Activated T-cell treated with anti-CD3 and anti-CD28 coated beads, Interleukin-2, amount 50 U/mL, for 24 hours (primary cell): ENCODE results near the gene DHRS1.

Experiments used
- DNase-seq: peaks from one replicate; pipeline ENCODE4 v3.0.0-alpha.2; 2020
- H3K27ac Mint-ChIP-seq: 2 replicates; pipeline ENCODE4 v1.8.0; 2020; ENCODE audit warnings: mild to moderate bottlenecking, mixed read lengths
- H3K27me3 Mint-ChIP-seq: 2 replicates; pipeline ENCODE4 v1.8.0; 2020; ENCODE audit warnings: mixed read lengths
- H3K36me3 Mint-ChIP-seq: 2 replicates; pipeline ENCODE4 v1.8.0; 2020; ENCODE audit warnings: low read depth, mixed read lengths
- H3K4me1 Mint-ChIP-seq: 2 replicates; pipeline ENCODE4 v1.8.0; 2020; ENCODE audit warnings: low read depth, mixed read lengths
- H3K4me3 Mint-ChIP-seq: 2 replicates; pipeline ENCODE4 v1.8.0; 2020; ENCODE audit warnings: mild to moderate bottlenecking, moderate library complexity, mixed read lengths
- H3K9me3 Mint-ChIP-seq: 2 replicates; pipeline ENCODE4 v1.8.0; 2020; ENCODE audit warnings: mixed read lengths

DHRS1 gene

DNA sequence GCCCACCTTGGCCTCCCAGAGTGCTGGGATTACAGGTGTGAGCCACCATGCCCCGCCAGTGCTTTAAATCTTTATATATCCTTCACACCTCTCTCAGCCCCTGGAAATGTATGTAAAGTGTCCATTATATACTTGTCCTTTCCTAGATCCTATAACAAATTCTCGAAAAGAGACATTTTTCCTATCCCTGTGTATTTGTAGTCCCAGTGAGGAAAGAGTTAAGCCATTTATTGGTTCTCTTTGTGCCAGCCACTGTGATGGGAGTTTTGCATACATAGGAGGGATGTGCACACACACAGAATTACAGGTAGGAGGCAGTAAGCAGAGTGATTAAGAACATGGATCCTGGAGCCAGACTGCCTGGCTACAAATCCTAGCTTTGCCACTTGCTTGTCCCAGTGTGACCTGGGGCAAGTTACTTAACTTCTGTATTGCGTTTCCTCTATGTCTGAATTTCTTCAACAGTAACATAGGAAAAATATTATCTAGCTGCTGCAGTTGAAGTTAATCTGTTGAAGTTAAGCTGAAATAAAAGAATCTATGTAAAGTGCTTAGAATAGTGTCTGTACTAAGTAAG is 26.1 kb downstream of the DHRS1 start:
- H3K27me3 Mint-ChIP-seq: no peaks in the 10 kb centered on the region
- DNase-seq: no peak
- H3K27ac Mint-ChIP-seq: peak overlapping the region; percentile 89
- H3K4me1 Mint-ChIP-seq: peaks cover 71% of the 10 kb centered on the region
- H3K36me3 Mint-ChIP-seq: peaks cover 19% of the 10 kb centered on the region
- H3K4me3 Mint-ChIP-seq: peak overlapping the region; percentile 13
- H3K9me3 Mint-ChIP-seq: peaks cover 2% of the 10 kb centered on the region

DNA sequence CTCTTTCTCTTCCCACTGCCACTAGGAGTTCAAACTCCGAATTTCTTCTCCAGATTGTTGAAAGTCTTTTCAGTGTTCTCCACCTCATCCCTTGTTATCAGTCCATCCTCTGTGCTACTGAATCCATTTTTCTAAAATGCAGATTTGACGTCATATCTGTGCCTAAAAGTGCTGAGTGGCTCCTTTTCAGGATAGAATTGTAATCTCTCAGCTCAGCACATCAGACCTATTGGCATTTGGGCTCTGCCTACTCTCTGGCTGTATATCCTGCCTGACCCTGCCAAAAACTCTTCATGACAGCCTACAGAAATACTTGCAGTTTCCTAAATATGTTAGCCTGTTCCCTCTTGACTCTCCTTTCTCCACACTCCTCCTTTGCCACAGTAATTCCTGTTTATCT is 27.1 kb downstream of the DHRS1 start:
- peak overlapping the region; percentile 85 for H3K4me3 Mint-ChIP-seq
- peaks cover 26% of the 10 kb centered on the region for H3K36me3 Mint-ChIP-seq
- no peaks in the 10 kb centered on the region for H3K27me3 Mint-ChIP-seq
- H3K4me1 Mint-ChIP-seq: peaks cover 61% of the 10 kb centered on the region
- no peak for DNase-seq
- no peaks in the 10 kb centered on the region for H3K9me3 Mint-ChIP-seq
- peak overlapping the region; percentile 95 for H3K27ac Mint-ChIP-seq

DNA sequence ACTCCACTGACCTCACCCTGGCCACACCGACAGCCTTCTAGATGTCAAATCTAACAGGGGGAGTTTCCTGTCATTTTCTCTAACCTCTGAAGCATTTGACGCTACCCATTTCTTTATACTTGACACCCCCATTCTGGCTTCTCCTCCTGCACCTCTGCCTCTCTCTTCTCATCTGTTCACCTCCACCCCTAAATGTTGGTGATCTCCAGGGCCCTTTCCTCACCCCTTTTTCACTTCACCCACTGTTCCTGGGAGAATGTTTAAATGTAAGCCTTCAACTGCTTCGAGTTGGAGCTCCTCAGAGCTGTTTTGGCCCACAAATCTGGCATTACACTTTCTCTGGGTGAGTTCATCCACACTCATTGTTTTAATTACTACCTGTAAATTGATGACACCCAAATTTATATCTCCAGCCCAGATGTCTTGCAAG is 27.7 kb downstream of the DHRS1 start:
- H3K27me3 Mint-ChIP-seq: no peaks in the 10 kb centered on the region
- H3K4me1 Mint-ChIP-seq: peaks cover 55% of the 10 kb centered on the region
- H3K27ac Mint-ChIP-seq: peak overlapping the region; percentile 95
- peak overlapping the region; percentile 85 for H3K4me3 Mint-ChIP-seq
- DNase-seq: no peak
- no peaks in the 10 kb centered on the region for H3K9me3 Mint-ChIP-seq
- peaks cover 33% of the 10 kb centered on the region for H3K36me3 Mint-ChIP-seq

DNA sequence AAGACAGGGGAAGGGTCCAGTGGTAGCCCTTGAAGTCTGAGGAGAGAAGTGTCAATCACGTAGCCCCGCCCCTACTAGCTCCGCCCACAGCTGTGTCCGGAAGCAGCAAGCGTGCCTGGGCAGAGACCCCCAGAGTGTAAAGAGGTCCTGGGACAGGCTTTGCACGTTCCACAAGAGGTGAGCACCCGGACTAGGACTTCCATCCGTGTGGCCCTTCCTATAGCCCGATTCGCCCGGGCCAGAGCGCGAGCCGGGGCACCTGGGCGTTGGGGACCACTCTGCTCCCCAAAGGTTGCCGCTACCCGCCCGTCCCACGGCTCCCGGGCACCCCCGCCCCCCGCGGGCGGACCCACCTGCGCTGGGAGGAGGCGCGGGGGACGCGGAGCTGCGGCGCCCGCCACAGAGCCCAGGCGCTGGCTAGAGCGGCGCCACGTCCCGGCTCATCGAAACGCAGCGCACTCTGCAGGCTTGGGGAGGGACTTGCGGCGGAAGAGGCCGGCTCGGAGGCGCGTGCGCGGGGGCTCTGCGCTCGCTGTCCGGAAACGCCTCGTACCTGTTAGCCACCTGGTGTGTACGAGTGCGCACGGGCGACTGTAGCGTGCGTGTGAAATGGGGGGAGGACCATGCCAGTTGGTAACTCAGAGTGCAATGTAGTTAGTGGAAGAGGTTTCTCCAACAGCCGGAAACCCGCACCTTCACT is 28.3 kb downstream of the DHRS1 start, which contains the start of gene RABGGTA:
Gene RABGGTA (minus strand): TSS at position 464 of the 700 bp plus-strand sequence. CDS start 482 bp downstream, outside the sequence.
- peaks cover 51% of the 10 kb centered on the region for H3K4me1 Mint-ChIP-seq
- peaks cover 38% of the 10 kb centered on the region for H3K36me3 Mint-ChIP-seq
- H3K4me3 Mint-ChIP-seq: peak within 1 kb of the TSS; percentile 85
- peak within 1 kb of the TSS; percentile 95 for H3K27ac Mint-ChIP-seq
- peak; percentile 90 for DNase-seq
- no peaks in the 10 kb centered on the region for H3K9me3 Mint-ChIP-seq
- H3K27me3 Mint-ChIP-seq: no peaks in the 10 kb centered on the region

DNA sequence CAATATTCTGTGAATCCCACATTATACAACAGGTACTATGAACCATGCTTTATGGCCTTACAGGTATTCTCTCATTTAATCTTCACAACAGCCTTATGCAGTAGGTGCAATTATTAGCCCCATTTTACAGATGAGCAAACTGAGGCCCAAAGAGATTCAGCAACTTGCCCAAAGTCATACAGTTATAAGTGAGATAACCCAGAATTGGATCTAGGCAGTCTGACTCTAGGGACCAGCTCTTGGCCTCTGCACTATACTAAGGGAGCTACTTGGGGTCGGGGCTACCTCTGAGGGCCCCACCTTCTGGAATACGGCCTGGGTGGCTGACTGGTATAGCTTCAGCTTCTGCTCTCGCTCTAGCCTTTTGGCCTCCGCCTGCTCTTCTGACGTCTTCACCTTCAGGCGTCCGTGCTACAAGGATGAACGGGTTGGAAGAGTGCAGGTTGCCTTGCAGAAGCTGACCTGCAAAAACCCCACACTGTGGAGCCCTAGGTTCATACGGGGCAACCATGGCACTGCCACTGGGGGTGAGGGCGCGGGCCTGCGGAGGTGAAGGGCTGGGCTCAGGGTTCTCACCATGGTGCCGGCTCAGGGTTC is 28.9 kb downstream of the DHRS1 start:
- H3K4me3 Mint-ChIP-seq: peak overlapping the region; percentile 85
- H3K36me3 Mint-ChIP-seq: peaks cover 45% of the 10 kb centered on the region
- H3K9me3 Mint-ChIP-seq: no peaks in the 10 kb centered on the region
- peak overlapping the region; percentile 95 for H3K27ac Mint-ChIP-seq
- no peaks in the 10 kb centered on the region for H3K27me3 Mint-ChIP-seq
- peaks cover 49% of the 10 kb centered on the region for H3K4me1 Mint-ChIP-seq
- DNase-seq: no peak

DNA sequence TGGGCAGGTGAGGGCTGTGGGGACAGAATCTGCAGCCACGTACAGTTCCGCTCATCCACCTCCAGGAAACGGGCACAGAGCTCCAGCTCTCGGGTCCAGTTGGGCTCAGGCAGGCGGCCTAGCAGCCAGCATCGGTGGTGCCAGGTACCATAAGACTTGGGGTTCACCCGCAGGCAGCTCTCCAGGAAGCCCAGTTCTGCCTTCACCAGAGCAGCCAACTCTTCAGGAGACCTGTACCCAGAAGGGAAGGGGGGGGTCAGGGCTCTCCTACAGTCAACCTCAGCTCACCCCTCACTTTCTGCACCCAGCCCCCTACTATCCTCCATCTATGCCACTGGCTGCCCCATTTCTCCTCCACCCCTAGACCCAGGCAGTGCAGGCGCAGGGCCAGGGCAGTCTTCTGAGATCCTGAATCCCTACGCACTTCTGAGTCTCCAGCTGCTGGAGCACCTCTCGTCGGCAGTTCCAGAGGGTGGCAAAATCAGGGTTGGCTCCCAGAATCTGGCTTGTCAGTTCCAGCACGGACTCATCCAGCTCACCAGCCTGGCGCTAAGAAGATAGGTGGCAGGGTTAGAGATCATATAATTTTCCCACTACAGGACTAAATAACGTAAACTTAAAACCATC is 29.6 kb downstream of the DHRS1 start:
- H3K36me3 Mint-ChIP-seq: peaks cover 49% of the 10 kb centered on the region
- no peaks in the 10 kb centered on the region for H3K27me3 Mint-ChIP-seq
- no peaks in the 10 kb centered on the region for H3K9me3 Mint-ChIP-seq
- peaks cover 43% of the 10 kb centered on the region for H3K4me1 Mint-ChIP-seq
- H3K4me3 Mint-ChIP-seq: peak overlapping the region; percentile 85
- peak overlapping the region; percentile 95 for H3K27ac Mint-ChIP-seq
- DNase-seq: no peak

DNA sequence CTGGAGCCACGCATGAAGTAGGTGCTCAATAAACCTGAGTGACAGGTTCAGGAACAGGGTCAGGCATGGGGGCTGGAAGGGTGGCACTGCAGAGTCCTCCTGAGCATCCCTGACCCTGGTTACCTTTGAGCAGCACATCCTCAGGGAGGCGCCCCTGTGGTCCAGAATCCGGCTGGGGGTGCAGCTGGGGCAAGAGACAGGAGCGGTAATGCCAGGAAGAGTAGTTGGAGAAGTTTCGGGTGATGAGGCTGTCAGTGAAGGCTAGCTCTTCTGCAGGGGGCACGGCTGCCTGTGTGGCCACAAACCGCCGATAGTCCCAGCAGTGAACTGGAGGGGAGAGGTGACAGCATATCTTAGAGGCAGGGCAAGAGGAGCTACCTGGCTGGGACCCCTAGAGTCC is 30.2 kb downstream of the DHRS1 start:
- H3K36me3 Mint-ChIP-seq: peaks cover 51% of the 10 kb centered on the region
- H3K9me3 Mint-ChIP-seq: no peaks in the 10 kb centered on the region
- H3K27ac Mint-ChIP-seq: no peak overlapping the region
- no peaks in the 10 kb centered on the region for H3K27me3 Mint-ChIP-seq
- H3K4me1 Mint-ChIP-seq: peaks cover 40% of the 10 kb centered on the region
- no peak overlapping the region for H3K4me3 Mint-ChIP-seq
- DNase-seq: no peak

DNA sequence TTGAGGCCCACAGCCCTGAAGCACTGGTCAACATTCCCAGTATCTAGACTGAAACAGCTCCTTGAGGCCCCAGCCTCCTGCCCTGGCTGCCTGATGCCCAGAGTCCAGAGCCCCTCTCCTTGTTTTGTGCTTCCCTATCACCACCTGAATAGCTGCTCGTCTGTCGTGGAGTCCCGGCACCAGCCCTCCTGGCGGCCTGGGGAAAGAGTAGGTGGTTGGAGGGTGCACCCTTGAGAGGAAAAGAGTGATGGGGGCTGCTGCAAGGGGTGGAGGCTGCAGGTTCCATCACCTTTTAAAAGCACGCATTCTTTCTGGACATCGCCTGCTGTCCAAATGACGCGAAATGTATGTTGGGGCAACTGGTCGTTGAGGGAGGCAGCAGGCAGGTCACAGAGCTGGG is 31.4 kb downstream of the DHRS1 start:
- Mint-ChIP-seq H3K4me1 (peaks cover 29% of the 10 kb centered on the region), H3K27me3 (no peaks in the 10 kb centered on the region), H3K9me3 (no peaks in the 10 kb centered on the region), H3K27ac (no peak overlapping the region), H3K36me3 (peaks cover 56% of the 10 kb centered on the region), H3K4me3 (no peak overlapping the region)
- no peak for DNase-seq

DNA sequence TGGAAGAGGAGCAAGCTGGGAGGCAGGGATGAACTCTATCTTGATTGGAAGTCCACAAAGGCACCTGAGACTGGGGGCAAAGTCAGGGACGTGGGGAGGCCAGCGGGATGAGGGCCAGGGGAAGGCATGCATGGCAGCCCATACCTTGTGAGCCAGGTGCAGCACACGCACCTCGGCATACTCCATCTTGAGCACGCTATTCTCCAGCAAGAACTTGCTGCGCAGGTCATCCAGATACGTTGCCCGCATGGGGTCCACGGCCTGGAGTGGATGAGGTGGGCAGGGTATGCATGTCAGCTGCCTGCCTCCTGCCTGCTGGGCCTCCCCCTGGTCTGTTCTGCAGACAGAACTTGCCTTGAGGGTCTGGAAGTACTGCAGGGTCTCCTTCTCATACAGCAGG is 32.1 kb downstream of the DHRS1 start:
- no peak overlapping the region for H3K27ac Mint-ChIP-seq
- DNase-seq: no peak
- H3K27me3 Mint-ChIP-seq: no peaks in the 10 kb centered on the region
- H3K4me3 Mint-ChIP-seq: no peak overlapping the region
- H3K9me3 Mint-ChIP-seq: no peaks in the 10 kb centered on the region
- H3K4me1 Mint-ChIP-seq: peaks cover 22% of the 10 kb centered on the region
- peaks cover 56% of the 10 kb centered on the region for H3K36me3 Mint-ChIP-seq

DNA sequence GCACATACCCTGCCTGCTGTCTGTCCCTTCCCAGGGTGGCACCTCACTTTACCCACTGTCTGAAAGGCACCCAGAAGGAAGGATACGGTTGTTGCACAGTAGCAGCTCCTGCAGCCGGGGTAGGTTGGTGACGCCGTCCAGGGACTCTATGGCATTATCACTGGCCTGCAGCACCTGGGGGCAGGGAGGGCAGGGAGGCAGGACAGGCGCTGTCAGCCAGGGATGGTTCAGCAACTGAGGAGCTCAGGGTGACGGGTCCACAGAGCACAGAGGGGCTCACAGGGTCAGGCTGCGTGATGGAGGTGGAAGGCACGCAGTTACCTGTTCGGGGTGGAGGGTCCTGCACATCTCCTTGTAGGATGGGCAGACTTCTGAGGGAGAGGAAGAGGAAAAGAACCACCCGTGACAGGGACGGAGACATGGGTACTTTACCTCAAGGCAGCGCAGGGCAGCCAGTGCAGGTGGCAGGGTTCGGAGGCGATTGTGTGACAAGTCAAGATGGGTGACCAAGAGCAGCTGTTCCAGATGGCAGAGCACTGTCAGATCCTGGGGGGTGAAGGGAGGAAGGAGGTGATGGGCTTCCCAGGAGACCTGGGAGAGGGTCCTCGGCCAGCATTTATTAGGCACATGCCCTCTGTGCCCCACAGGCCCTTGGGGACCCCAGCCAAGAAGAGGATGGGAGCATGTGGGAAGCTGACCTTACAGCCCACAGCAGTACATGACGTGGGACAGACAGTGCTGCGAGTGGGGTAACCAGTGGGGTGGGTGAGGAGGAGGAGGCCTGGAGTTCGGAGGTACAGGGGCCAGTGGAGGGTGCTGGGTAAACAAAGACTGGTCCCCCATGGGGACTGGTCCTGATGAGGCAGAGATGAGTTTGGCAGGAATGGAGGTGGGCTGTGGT is 33.0 kb downstream of the DHRS1 start:
- H3K27ac Mint-ChIP-seq: peak overlapping the region; percentile 61
- no peak for DNase-seq
- peaks cover 56% of the 10 kb centered on the region for H3K36me3 Mint-ChIP-seq
- H3K9me3 Mint-ChIP-seq: no peaks in the 10 kb centered on the region
- no peak overlapping the region for H3K4me3 Mint-ChIP-seq
- peaks cover 12% of the 10 kb centered on the region for H3K4me1 Mint-ChIP-seq
- no peaks in the 10 kb centered on the region for H3K27me3 Mint-ChIP-seq

DNA sequence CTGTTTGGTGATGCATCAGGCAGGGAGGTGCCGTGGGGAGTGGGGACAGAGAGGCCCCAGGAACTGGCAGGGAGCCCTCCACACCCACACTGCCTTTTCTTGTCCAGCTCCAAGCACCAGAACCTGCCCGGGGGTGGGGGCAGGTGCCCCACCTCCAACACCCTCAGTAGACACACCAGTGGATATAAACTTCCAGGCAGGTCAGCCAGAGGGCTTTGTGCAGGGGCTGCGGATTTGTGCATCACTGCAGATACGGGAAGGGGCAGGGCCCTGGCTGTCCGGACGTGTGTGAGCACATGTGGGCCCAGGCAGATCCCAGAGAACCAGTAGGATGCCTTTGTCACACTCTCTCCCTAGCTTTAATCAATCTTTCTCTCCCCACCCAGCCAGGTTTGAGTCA is 35.3 kb downstream of the DHRS1 start:
- H3K36me3 Mint-ChIP-seq: peaks cover 47% of the 10 kb centered on the region
- no peak for DNase-seq
- no peak overlapping the region for H3K4me3 Mint-ChIP-seq
- H3K27ac Mint-ChIP-seq: peak overlapping the region; percentile 11
- no peaks in the 10 kb centered on the region for H3K27me3 Mint-ChIP-seq
- no peaks in the 10 kb centered on the region for H3K9me3 Mint-ChIP-seq
- H3K4me1 Mint-ChIP-seq: no peaks in the 10 kb centered on the region

DNA sequence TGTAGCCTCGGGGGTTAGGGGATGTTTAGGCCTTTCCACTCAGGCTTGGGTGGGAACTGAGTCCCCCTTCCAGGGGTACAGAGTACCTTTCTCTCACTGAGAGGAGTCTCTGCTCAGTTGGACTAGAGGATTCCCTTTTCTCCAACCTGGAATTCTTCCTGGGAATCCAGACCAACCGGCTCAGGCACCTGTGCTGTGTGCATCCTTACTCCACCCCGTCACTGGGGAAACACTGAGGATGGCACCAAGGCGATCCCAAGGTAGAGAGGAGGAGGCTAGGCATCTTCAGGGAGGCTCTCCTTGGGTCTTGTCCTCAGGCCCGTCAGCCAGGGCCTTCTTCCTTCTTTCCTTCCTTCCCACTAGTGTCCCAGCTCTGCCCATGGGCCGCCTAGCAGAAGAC is 35.7 kb downstream of the DHRS1 start:
- peaks cover 44% of the 10 kb centered on the region for H3K36me3 Mint-ChIP-seq
- no peak overlapping the region for H3K27ac Mint-ChIP-seq
- no peaks in the 10 kb centered on the region for H3K9me3 Mint-ChIP-seq
- no peaks in the 10 kb centered on the region for H3K4me1 Mint-ChIP-seq
- DNase-seq: no peak
- H3K4me3 Mint-ChIP-seq: no peak overlapping the region
- H3K27me3 Mint-ChIP-seq: no peaks in the 10 kb centered on the region

DNA sequence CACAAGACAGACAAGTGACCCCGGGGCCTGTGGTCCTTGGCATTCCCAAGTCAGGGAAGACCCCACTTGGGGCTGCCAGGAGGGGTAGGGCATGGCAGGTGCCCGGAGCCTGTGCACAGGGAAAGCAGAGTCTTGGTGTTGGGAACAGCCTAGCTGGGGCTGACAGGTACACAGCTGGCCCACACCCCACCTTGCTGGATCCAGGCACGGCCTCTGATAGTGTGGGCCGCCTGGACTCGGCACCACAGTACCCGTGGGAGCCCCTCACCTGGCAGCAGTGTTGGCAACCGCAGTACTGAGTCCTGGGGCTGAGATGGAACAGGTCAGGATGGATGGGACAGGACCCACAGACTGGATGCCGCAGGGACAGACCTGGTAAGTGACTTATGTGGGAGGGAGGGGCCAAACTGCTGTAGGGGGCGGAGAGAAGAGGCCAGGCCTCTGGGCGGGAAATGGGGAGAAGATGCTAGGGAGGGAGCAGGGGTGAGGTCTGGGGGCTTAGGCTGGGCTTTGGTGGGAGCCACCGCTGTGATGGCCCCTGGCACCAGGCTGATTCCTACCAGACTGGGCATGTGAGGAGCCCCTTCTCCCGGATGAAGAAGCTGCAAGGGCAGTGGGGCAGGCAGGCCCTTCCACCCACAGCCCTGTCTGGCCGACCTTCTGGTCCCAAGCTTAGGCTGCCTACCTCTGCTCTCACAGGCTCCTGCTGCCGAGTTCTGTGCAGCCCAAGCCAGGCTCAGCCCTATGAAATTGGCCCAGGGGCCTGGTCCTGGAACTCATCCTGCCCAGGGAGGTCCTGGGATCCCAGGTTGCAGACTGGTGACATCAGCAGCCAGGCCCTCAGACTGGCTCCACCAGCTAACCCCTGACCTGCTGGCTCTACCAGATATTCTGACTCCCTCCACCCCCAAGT is 36.5 kb downstream of the DHRS1 start, which contains the start of gene TGM1:
Gene TGM1 (minus strand): TSS at position 357 of the 913 bp plus-strand sequence. CDS start 825 bp downstream, outside the sequence.
- DNase-seq: no peak
- H3K4me1 Mint-ChIP-seq: no peaks in the 10 kb centered on the region
- no peak within 1 kb of the TSS for H3K27ac Mint-ChIP-seq
- no peak within 1 kb of the TSS for H3K4me3 Mint-ChIP-seq
- peaks cover 40% of the 10 kb centered on the region for H3K36me3 Mint-ChIP-seq
- no peaks in the 10 kb centered on the region for H3K9me3 Mint-ChIP-seq
- no peaks in the 10 kb centered on the region for H3K27me3 Mint-ChIP-seq
